ENCODE data around the gene PLEKHA6. TPM values are rescaled to one million over a fixed set of nuclear protein-coding genes. Genes with fewer than 3 reads are reported as not detected.

The PLEKHA6 gene
- total and polyA plus RNA-seq, 2 of the 8 experiments (the other 6 are each of a cell fraction or from before 2014, with no cell fraction given): 4.8 to 20.2 TPM

DNA sequence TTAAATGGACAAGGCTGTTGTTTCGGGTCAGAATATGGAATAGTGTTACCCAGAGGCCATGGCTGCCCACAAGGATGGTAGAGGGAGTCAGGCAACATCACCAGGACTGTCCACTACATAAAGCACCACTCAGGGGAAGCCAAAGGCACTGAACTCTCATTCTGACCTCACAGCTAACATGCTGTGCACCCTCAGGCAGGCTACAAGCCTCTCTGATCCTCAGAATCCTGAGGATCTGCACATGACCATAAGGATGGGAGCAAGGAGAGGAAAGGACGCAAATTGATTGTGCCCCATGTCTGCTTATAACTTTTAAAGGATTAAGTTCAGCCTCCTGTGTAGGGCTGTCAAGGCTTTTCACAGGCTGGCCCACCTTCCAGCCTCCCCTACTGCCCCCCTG, 38.7 kb downstream of the PLEKHA6 start:
- H4K8ac ChIP-seq (ENCODE audit: extremely low read depth, insufficient read depth, low read length): no peak overlapping the region
- H3K23me2 ChIP-seq (ENCODE audit: low read depth, low read length): no peaks in the 10 kb centered on the region; the same call in 1 of the 2 replicates
- H2AFZ ChIP-seq (ENCODE audit: low read length): no peak overlapping the region
- no peaks in the 10 kb centered on the region; a peak in 1 of 4 replicates for H3K9me3 ChIP-seq (ENCODE audit: insufficient read depth in 2 of 2, low read depth in 1 of 2, low read length in 1 of 2)
- H3K36me3 ChIP-seq (ENCODE audit: control insufficient read depth in 2 of 4, insufficient read depth in 4 of 4, low read length in 3 of 4): no peaks in the 10 kb centered on the region
- no peak overlapping the region for H3K23ac ChIP-seq (ENCODE audit: insufficient read length)
- no peaks in the 10 kb centered on the region for H3K27me3 ChIP-seq (replicated peaks in 1 of 4; ENCODE audit: control insufficient read depth in 3 of 4, extremely low read depth in 1 of 4, insufficient read depth in 3 of 4, low read length in 3 of 4)
- no peaks in the 10 kb centered on the region for H4K20me1 ChIP-seq (replicated peaks in 1 of 2; ENCODE audit: control insufficient read depth in 1 of 2, insufficient read depth in 2 of 2, low read length in 2 of 2)
- no peak overlapping the region for H2BK12ac ChIP-seq (ENCODE audit: low read depth, low read length)
- H3K4ac ChIP-seq (replicated peaks; ENCODE audit: insufficient read length, low read depth, low read length): no peak overlapping the region
- WGBS, 2 experiments (ENCODE audit: extremely low coverage in 1 of 2, insufficient coverage in 1 of 2, insufficient read length in 1 of 2, insufficient replicate concordance in 2 of 2, low coverage in 1 of 2, low lambda C conversion rate in 2 of 2, missing lambda C conversion rate in 1 of 2): 71% methylated on average over 2 of the region's 2 CpGs; no CpG with 5 or more reads in 1 of the 2 experiments
- H3K4me3 ChIP-seq (ENCODE audit: extremely low read depth in 1 of 4, insufficient read depth in 2 of 4, low read depth in 3 of 4, low read length in 4 of 4): no peak overlapping the region
- DNase-seq (ENCODE audit: low read depth in 1 of 2, low spot score in 2 of 2): no peak
- H3K79me2 ChIP-seq (ENCODE audit: control insufficient read depth in 1 of 2, insufficient read depth in 2 of 2, low read length in 2 of 2): no peaks in the 10 kb centered on the region
- H3K27ac ChIP-seq (ENCODE audit: low read depth, low read length): no peak overlapping the region
- FAIRE-seq: no peak
- no peak overlapping the region for H2BK120ac ChIP-seq (replicated peaks; ENCODE audit: low read depth, low read length)
- H3K9ac ChIP-seq (replicated peaks in 1 of 4; ENCODE audit: extremely low read depth in 1 of 4, low read depth in 3 of 4, low read length in 3 of 4): no peak overlapping the region
- H2AK5ac ChIP-seq (ENCODE audit: low read depth, low read length): no peak overlapping the region
- CTCF ChIA-PET (ENCODE audit: partially characterized antibody): interaction anchor here (0.6 to 21.6 kb wide), 5 partner anchors 18 to 122 kb away, joined by 3 to 175 read pairs (median 4); partner anchors contain the start of gene PLEKHA6
- no peak overlapping the region; the same call in 1 of the 2 replicates for H2BK5ac ChIP-seq (ENCODE audit: low read depth, low read length)
- no peak overlapping the region for H3K4me2 ChIP-seq (ENCODE audit: insufficient read depth in 1 of 2, low read depth in 2 of 2, low read length in 2 of 2)
- POLR2A ChIA-PET (ENCODE audit: partially characterized antibody): no interaction called here
- H3K56ac ChIP-seq (replicated peaks; ENCODE audit: insufficient read length, low read depth, low read length): no peak overlapping the region
- no peak overlapping the region for H4K91ac ChIP-seq (replicated peaks; ENCODE audit: insufficient read length, low read length)
- H2BK15ac ChIP-seq (ENCODE audit: low read length): peak overlapping the region; percentile 84; the same call in 1 of the 2 replicates
- no peaks in the 10 kb centered on the region for H3K79me1 ChIP-seq (ENCODE audit: low read depth, low read length)
- no peak overlapping the region for H3K18ac ChIP-seq (ENCODE audit: extremely low read depth, low read length)
- no peak overlapping the region for H3K14ac ChIP-seq (ENCODE audit: insufficient read length)
- no peak overlapping the region for H2BK20ac ChIP-seq (ENCODE audit: low read length)
- H4K5ac ChIP-seq (ENCODE audit: insufficient read length, low read depth, low read length): no peak overlapping the region
- peaks cover 0 to 5% (median 2%) of the 10 kb centered on the region in 4 experiments; a peak in 5 of 7 replicates for H3K4me1 ChIP-seq (replicated peaks in 1 of 4; ENCODE audit: control insufficient read depth in 3 of 4, insufficient read depth in 4 of 4, low read length in 3 of 4)
- TF ChIP-seq POU5F1 (IDR thresholded peaks at IDR 0.05; ENCODE audit: low read depth, low read length) (no peak), KDM4A (IDR thresholded peaks at IDR 0.05; ENCODE audit: low read depth, low read length, severe bottlenecking) (no peak), POLR2A (IDR thresholded peaks at IDR 0.05; ENCODE audit: control extremely low read depth in 1 of 2, low read depth in 2 of 2, low read length in 2 of 2) (no peak), BACH1 (IDR thresholded peaks at IDR 0.05; ENCODE audit: low read length) (no peak), ZNF274 (IDR thresholded peaks at IDR 0.05; ENCODE audit: borderline replicate concordance, extremely low read depth, low read length) (no peak), EZH2 (IDR thresholded peaks at IDR 0.05; ENCODE audit: low read depth, low read length, severe bottlenecking) (no peak), NANOG (IDR thresholded peaks at IDR 0.05; ENCODE audit: insufficient read depth, low read depth, low read length, poor library complexity, severe bottlenecking) (no peak), CHD1 (IDR thresholded peaks at IDR 0.05; ENCODE audit: low read depth, low read length) (no peak), TEAD4 (IDR thresholded peaks at IDR 0.05; ENCODE audit: low read depth, low read length) (no peak), EGR1 (IDR thresholded peaks at IDR 0.05; ENCODE audit: borderline replicate concordance, low read depth, low read length) (no peak), SIRT6 (IDR thresholded peaks at IDR 0.05; ENCODE audit: low read length) (no peak), JUND (IDR thresholded peaks at IDR 0.05; ENCODE audit: low read length) (no peak), CEBPB (IDR thresholded peaks at IDR 0.05; ENCODE audit: low read depth, low read length) (no peak), CBX5 (IDR thresholded peaks at IDR 0.05; ENCODE audit: low read depth, low read length) (no peak), HDAC2 (IDR thresholded peaks at IDR 0.05; ENCODE audit: borderline replicate concordance in 1 of 2, low read depth in 2 of 2, low read length in 2 of 2) (no peak), POLR2AphosphoS5 (IDR thresholded peaks at IDR 0.05; ENCODE audit: low read depth, low read length) (no peak)
